CMK (cell line): ENCODE data around the gene B3GNT7.
"Not testable (repeated sequence)": the region's sequence is repeated elsewhere in the genome, so short reads cannot be mapped to it uniquely, and the experiment has no call there.

Source experiments
- DNase-seq: peaks from one replicate; pipeline ENCODE4 v3.0.0-alpha.2; 2010; ENCODE audit warnings: low read depth

Gene B3GNT7

DNA sequence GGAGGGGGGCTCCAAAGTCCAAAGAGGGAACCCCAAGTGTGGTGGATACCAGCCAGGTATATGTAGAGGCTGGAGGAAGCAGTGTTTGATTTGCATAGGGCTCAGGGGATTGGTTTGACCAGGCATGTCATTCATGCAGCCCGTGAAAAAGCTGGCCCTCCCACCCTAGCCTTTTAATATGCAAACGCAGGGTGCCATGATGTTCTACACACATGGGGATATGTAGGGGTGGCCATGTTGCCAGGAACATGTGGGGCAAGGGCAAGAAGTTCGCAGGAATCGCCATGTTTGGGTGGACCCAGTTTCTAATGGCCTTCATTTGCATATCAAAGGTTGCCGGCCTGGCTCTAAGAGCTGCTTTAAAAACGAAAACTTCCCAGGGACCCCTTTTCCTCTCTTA lies 33.6 kb downstream of the B3GNT7 start:
- DNase-seq, result no peak

DNA sequence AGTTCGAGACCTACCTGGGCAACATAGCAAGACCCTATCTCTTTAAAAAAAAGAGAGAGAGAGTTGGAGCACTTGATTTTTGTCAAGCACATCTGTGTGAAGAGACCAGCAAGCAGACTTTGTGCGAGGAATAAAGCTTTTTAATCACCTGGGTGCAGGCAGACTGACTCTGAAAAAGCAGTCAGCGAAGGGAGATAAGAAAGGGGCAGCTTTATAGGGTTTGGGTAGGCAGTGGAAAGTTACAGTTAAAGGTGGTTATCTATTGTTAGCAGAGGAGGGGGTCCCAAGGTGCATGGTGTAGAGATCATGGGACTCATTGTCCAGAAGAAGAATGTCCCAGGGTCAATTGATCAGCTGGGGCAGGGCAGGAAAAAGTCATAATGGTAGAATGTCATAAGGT lies 34.4 kb downstream of the B3GNT7 start:
- no peak for DNase-seq

DNA sequence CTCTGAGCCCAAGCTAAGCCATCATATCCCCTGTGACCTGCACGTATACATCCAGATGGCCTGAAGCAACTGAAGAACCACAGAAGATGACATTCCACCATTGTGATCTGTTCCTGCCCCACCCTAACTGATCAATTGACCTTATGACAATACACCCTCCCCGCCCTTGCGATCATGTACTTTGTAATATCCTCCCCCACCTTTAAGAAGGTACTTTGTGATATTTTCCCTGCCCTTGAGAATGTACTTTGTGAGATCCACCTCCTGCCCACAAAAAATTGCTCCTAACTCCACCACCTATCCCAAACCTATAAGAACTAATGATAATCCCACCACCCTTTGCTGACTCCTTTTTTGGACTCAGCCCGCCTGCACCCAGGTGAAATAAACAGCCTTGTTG lies 34.9 kb downstream of the B3GNT7 start:
- not testable (repeated sequence) for DNase-seq

DNA sequence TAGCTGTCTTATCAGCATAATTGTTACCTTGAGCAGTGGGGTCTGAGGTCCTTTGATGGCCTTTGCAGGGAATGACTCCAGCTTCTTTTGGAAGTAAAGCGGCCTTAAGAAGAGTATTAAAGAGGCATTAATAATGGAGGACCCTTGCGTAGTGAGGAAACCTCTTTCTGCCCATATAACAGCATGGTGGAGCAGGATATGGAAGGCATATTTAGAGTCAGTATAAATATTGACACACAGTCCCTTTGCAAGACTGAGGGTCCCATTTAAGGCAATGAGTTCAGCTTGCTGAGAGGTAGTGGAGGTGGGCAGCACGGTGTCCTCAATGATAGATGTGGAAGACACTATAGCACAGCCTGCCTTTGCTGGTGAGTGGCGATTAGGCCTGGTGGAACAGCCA lies 36.1 kb downstream of the B3GNT7 start:
- DNase-seq, result no peak

DNA sequence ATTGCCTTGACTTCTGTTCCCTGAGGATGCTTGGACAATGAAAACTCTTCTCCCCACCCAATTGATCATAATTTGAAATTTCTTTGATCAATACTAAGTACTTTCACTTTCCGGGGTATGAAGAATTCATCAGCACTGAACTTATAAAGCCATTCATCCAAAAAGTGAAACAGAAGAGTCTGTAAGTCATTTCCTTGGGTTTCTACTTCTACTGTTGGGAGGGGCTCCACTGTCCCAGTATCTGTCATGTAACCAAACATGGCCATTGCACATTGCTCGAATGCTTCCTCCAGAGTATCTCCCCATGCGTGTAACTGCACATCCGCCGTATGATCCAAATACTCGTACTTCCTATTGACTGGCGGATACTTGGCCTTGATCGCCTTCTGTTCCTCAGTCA lies 38.5 kb downstream of the B3GNT7 start:
- no peak for DNase-seq

DNA sequence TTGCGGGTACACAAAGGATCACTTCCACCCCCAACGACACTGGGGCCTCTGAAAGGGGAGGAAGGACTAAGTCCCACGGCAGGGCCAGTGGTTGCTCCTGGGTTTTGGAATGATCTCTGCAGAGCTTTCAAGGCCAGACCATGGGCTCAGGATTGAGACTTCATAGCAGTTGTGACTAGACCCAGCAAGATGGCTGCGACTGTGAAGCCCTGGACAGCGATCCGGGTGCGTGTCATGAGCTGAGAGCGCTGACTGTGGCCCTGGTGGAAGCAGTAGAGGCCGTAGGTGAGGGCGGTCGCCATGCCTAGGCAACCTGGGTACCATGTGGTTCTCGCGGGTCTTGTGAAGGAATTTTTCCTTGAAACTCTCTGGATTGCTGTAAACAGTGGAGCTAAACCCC lies 41.4 kb downstream of the B3GNT7 start:
- no peak for DNase-seq

DNA sequence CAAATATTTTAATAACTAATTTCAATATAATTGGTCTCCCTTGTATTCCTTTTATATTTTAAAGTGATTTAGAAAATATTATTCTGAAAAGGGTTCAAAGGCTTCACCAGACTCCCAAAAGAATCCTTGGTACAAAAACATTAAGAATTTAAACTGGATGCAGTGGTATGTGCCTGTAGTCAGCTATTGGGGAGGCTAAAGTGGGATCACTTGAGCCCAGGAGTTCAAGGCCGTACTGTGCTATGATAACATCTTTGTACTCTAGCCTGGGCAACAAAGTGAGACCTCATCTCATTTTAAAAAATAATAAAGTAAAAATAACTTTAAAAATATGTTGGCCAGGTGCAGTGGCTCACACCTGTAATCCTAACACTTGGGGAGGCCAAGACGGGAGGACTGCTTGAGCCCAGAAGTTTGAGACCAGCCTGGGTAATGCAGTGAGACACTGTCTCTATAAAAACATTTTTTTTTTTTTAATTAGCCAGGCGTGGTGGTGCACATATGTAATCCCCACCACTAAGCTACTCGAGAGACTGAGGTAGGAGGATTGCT lies 54.1 kb downstream of the B3GNT7 start:
- DNase-seq, result no peak

DNA sequence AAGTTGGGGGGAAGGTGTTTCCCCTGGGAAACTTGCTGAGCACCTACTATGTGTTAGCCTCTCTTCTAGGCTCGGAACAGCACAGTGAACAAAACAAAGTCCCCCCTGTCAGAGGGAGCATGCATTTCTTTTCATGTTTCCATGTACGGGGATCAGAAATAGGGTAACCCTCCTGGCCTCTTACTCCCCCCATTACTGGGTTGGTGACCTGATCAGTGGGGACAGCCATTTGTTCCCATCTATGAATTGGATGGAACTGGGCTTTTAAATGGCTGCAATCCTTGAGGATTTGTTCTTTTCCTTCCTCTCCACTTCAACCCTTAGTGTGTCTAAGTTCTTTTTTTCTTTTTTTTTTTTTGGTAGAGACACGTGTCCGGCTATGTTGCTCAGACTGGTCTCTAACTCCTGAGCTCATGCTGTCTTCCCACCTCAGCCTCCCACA lies 55.1 kb downstream of the B3GNT7 start:
- no peak for DNase-seq
